SK-N-SH (cell line): ENCODE measurements around the gene GMPR2.

ENCODE experiments used
- RAD21 ChIP-seq: IDR thresholded peaks from 2 replicates; pipeline ENCODE4 v1.6.1; 2012; ENCODE audit warnings: mild to moderate bottlenecking, low read length
- TF ChIP-seq, protein P1 (sequence below): IDR thresholded peaks from 2 replicates; pipeline ENCODE4 v1.6.1; 2012; ENCODE audit warnings: mild to moderate bottlenecking, low read depth, low read length, moderate library complexity

DNA sequence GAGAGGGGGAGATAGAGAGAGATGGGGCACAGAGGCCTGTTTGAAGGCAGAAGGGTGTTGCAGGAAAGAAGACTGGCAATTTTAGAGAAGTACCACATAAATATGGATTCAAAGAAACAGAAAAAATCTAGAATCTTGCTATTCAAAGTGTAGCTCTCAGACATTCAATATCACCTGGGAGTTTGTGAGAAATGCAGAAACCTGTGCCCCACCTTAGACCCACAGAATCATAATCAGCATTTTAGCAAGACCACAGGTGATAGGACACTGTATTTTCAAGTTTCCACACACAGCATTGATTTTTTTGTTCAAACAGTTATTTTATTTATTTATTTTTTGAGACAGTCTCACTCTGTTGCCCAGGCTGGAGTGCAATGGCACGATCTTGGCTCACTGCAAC, 3.8 kb upstream of the GMPR2 start:
- TF ChIP-seq, protein P1, sequence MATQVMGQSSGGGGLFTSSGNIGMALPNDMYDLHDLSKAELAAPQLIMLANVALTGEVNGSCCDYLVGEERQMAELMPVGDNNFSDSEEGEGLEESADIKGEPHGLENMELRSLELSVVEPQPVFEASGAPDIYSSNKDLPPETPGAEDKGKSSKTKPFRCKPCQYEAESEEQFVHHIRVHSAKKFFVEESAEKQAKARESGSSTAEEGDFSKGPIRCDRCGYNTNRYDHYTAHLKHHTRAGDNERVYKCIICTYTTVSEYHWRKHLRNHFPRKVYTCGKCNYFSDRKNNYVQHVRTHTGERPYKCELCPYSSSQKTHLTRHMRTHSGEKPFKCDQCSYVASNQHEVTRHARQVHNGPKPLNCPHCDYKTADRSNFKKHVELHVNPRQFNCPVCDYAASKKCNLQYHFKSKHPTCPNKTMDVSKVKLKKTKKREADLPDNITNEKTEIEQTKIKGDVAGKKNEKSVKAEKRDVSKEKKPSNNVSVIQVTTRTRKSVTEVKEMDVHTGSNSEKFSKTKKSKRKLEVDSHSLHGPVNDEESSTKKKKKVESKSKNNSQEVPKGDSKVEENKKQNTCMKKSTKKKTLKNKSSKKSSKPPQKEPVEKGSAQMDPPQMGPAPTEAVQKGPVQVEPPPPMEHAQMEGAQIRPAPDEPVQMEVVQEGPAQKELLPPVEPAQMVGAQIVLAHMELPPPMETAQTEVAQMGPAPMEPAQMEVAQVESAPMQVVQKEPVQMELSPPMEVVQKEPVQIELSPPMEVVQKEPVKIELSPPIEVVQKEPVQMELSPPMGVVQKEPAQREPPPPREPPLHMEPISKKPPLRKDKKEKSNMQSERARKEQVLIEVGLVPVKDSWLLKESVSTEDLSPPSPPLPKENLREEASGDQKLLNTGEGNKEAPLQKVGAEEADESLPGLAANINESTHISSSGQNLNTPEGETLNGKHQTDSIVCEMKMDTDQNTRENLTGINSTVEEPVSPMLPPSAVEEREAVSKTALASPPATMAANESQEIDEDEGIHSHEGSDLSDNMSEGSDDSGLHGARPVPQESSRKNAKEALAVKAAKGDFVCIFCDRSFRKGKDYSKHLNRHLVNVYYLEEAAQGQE = no peak
- no peak for TF ChIP-seq RAD21
